ENCODE measurements around the gene SH3RF3.

- no peak for TF ChIP-seq TEAD4 (CRISPR knock-in tag; IDR thresholded peaks at IDR 0.05)
- TF ChIP-seq CREB1 (CRISPR knock-in tag; IDR thresholded peaks at IDR 0.05) = no peak
- TF ChIP-seq ELF4 (CRISPR knock-in tag; IDR thresholded peaks at IDR 0.05; ENCODE audit: low read depth) = no peak
- TF ChIP-seq CTCF (IDR thresholded peaks at IDR 0.05) = no peak
- no peak for TF ChIP-seq JUN (CRISPR knock-in tag; IDR thresholded peaks at IDR 0.05)
- TF ChIP-seq ETV6 (CRISPR knock-in tag; IDR thresholded peaks at IDR 0.05) = no peak
- TF ChIP-seq MLX (CRISPR knock-in tag; IDR thresholded peaks at IDR 0.05) = no peak
- no peak for TF ChIP-seq MAX (CRISPR knock-in tag; IDR thresholded peaks at IDR 0.05)
- TF ChIP-seq SP1 (CRISPR knock-in tag; conservative IDR thresholded peaks at IDR 0.05) = no peak
- TF ChIP-seq ESRRA (CRISPR knock-in tag; IDR thresholded peaks at IDR 0.05; ENCODE audit: borderline replicate concordance) = no peak
Observed at GRCh38 chr2:109386004-109386695, 257.1 kb downstream of the SH3RF3 start.

Measured in WTC11 (cell line).